HG03025 (cell line): Measurements from ENCODE around the gene FOXS1.

Experiments
- ATAC-seq: cut with Tn5 transposase; IDR thresholded peaks from one replicate; pipeline ENCODE4 v1.9.1; 2021; ENCODE audit warnings: mild to moderate bottlenecking, moderate library complexity; ENCODE audit not compliant: unreplicated experiment, low FRiP score

FOXS1 gene

GRCh38 chr20:31845300-31845863, at the start of gene FOXS1:
FOXS1 (minus strand) TSS chr20:31845604; CDS start chr20:31845542, 62 bp downstream.
- no peak for ATAC-seq

DNA sequence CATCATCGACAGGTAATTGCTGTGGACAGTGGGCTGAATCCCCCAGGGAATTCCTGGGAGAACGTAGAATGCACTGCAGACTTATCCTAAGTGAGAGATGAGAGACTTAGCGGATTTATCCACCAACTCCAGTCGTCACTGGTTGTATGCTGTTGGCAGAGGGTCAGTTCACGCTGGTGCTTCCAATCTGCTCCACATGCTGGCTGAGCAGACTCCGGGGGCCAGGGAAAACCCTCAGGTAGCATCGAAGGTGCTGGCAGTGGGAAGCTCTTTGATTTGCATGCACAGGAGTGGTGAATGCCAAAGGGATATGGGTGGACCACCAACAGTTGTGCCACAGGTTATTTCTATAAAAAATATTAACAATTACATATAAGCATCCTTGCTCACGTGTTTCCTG, 45.2 kb upstream of the FOXS1 start:
- ATAC-seq: no peak

- no peak for ATAC-seq
Observed at GRCh38 chr20:31883829-31884228, 38.4 kb upstream of the FOXS1 start.

GRCh38 chr20:31881945-31882344, 36.5 kb upstream of the FOXS1 start:
- ATAC-seq: no peak

- ATAC-seq: peak; percentile 68
Observed at GRCh38 chr20:31879143-31879987, 34.0 kb upstream of the FOXS1 start.

DNA sequence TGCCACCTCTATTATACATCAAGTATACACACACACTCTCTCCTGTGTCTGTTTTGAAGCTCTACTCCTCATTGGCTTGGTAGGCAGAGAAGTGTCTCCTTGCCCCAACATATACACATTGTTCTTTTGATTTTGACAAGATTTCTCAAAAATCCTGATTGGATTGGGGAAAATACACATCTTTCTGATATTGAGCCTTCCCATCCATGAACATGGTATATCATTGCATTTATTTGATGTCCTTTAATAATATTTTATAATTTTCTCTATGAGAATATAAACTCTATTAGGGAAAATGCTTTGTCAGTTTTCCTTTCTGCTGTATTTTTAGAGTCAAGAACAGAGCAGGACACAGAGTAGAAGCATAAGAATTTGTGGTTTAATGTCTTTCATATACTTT, 32.3 kb upstream of the FOXS1 start:
- no peak for ATAC-seq

DNA sequence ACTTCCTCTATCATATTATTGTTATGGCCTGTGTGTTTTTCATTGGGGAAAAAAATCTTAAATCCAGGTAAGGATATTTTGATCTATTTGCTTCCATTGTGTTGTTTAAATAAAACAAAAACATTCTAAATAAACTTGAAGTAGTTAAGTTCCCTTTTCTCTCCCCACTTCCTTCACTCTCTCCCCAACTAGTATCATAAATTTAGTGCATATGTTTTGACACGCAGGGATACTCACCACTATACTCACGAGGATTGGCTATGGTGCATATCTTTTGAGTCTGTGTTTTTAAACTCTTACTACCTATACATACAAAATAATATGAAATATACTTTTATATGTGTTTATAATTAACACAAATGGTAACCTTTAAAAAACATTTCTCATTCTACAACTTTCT, 30.3 kb upstream of the FOXS1 start:
- ATAC-seq: no peak

DNA sequence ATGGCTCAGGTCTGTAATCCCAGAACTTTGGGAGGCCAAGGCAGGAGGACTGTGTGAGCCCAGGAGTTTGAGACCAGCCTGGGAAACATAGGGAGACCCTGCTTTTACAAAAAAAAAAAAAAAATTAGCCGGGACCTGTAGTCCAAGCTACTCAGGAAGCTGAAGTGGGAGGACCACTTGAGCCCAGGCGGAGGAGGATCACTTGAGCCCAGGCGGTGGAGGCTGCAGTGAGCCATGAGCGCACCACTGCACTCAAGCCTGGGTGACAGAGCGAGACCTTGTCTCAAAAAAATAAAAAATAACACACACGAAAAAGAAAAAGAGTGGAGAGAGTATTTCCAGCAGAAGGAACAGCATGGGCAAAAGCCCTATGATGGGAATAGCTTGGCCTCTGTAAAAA, 27.0 kb upstream of the FOXS1 start:
- ATAC-seq: no peak

- no peak for ATAC-seq
Observed at GRCh38 chr20:31871618-31871954, 26.2 kb upstream of the FOXS1 start.

GRCh38 chr20:31870726-31871617, 25.6 kb upstream of the FOXS1 start:
- ATAC-seq: no peak

GRCh38 chr20:31869942-31870725, 24.7 kb upstream of the FOXS1 start, which contains the start of the genes DUSP15 and TTLL9:
DUSP15 (minus strand) TSS chr20:31870527; CDS start chr20:31870337, 190 bp downstream.
TTLL9 (plus strand) TSS chr20:31870634; CDS start chr20:31871127, 493 bp downstream.
- ATAC-seq: no peak

DNA sequence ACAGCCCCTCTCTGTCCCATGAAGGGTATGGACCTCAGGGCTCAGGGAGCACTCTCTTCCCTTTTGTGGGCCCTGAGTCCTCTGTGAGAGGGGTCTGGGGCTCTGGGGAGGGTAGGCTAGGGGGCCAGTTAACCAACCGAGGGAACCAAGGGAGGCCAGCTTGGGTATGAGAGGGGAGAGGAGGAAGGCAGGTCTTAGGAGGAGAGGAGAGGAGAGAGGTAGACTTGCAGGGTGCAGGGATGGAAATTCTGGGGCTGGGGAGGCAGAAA, 24.2 kb upstream of the FOXS1 start:
- ATAC-seq: no peak

GRCh38 chr20:31868853-31869672, 23.7 kb upstream of the FOXS1 start:
- ATAC-seq: no peak

DNA sequence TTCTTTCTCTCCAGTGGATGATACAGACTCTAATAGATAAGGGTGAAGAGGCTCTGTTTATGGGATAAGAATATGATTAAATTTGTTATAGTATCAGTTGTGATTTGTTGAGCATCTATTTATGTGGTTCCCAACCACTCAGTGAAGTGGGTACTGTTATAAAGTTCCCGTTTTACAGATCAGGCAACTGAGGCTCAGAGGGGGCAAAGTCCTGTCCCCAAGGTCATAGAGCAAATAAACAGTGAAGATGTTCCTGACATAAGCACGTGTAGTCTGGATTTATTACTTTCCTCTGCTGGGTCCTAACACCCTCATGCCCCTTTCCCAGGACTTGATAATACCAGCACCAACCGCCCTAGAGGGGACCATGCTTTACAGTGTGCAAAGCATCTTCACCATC, 20.8 kb upstream of the FOXS1 start:
- ATAC-seq: no peak

GRCh38 chr20:31864521-31865400, 19.4 kb upstream of the FOXS1 start:
- ATAC-seq: no peak

- no peak for ATAC-seq
Observed at GRCh38 chr20:31863296-31864085, 18.1 kb upstream of the FOXS1 start.

DNA sequence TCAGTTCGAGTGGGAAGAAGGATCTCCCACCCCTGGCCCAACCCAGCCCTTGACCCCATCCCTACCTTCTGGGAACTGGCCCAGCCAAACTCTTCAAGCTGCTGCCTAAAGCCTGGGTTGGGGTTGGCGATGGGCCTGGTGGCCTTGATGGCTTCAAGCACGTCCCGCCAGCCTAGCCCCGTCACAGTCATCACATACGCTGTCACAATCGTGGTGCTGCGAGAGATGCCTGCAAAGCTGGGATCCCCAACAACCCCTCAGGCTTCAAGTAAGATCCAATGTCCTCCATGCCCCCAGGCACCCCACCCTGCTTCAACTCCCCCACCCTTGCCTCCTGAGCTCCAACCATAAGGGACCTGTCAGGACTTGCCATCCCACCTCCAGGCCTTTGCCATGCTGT, 17.1 kb upstream of the FOXS1 start:
- no peak for ATAC-seq

DNA sequence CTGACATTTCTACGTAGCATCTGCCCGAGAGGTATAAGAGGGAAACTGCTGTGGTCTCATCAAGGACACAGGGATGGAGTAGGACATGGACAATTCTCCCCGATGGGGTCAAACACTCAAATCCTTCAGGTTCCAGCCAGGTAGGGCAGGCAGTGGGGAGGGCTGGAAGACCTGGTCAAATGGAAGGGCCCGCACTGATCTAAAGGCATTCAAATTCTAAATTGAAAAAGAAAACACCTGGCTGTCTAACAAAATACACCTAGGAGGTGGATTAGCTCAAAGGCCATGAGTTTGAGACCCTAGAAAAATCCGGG, 16.7 kb upstream of the FOXS1 start:
- ATAC-seq: no peak
